Astrocyte (in vitro differentiated cells and primary cell): ENCODE data around the gene ADARB2.

Experiments
- EZH2 ChIP-seq: IDR thresholded peaks from 2 replicates; pipeline ENCODE4 v1.6.1; 2012; ENCODE audit warnings: mild to moderate bottlenecking, low read length, inconsistent platforms; ENCODE audit not compliant: insufficient read depth
- TF ChIP-seq, protein P1 (sequence below): IDR thresholded peaks from 2 replicates; pipeline ENCODE4 v1.5.1; 2011; ENCODE audit warnings: low read depth, mild to moderate bottlenecking, inconsistent platforms, low read length, moderate library complexity; ENCODE audit not compliant: insufficient read depth

DNA sequence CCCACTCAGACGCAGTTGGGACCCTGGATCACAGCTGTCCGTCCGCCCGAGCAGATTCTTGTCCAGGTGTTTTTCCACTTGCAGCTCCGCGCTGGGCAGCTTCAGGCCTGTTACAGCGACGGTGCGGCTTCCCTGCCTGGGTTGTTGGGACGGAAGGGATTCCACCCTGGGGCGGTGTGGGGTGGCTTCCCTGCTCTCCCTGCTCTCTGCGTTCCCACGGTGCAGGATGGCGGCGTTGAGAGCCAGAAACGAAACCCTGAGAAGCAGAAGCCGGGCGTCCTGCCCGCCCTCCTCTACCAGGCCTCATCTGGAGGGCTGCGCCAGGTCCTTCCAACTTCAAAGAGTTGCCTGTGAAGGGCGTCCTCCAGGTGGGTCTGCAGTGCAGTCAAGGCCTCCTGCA is 194.4 kb downstream of the ADARB2 start:
- TF ChIP-seq, protein P1, sequence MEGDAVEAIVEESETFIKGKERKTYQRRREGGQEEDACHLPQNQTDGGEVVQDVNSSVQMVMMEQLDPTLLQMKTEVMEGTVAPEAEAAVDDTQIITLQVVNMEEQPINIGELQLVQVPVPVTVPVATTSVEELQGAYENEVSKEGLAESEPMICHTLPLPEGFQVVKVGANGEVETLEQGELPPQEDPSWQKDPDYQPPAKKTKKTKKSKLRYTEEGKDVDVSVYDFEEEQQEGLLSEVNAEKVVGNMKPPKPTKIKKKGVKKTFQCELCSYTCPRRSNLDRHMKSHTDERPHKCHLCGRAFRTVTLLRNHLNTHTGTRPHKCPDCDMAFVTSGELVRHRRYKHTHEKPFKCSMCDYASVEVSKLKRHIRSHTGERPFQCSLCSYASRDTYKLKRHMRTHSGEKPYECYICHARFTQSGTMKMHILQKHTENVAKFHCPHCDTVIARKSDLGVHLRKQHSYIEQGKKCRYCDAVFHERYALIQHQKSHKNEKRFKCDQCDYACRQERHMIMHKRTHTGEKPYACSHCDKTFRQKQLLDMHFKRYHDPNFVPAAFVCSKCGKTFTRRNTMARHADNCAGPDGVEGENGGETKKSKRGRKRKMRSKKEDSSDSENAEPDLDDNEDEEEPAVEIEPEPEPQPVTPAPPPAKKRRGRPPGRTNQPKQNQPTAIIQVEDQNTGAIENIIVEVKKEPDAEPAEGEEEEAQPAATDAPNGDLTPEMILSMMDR: no peak
- no peak for TF ChIP-seq EZH2
